ENCODE results near the gene PIGB. TPM values are rescaled to one million over a fixed set of nuclear protein-coding genes. Genes with fewer than 3 reads are reported as not detected.

Gene PIGB
- total and polyA plus RNA-seq, 5 donors, result 3.2 to 6.7 (median 5.3) TPM

- H3K27me3 ChIP-seq (ENCODE audit: control insufficient read depth, insufficient read depth), result no peaks in the 10 kb centered on the region
- intact Hi-C loops (cut with DNase I), result no loop called here
- H3K4me3 ChIP-seq (ENCODE audit: low read length), result peak overlapping the region; percentile 84
- no peaks in the 10 kb centered on the region for H3K9me3 ChIP-seq (ENCODE audit: control insufficient read depth, low read length)
- peak in 1 of 2 donors; percentile 43 for ATAC-seq
- no peak overlapping the region for H3K27ac ChIP-seq (ENCODE audit: low read length)
- WGBS, result 64% methylated on average over 4 of the region's 4 CpGs
- DNase-seq, result no peak
- H3K4me1 ChIP-seq (ENCODE audit: control insufficient read depth, insufficient read depth, low read length), result peaks cover 1% of the 10 kb centered on the region
These were observed 665 bp downstream of the PIGB start for GRCh38 chr15:55319537-55320237.

GRCh38 chr15:55320238-55320550 lies 1.2 kb downstream of the PIGB start:
- peaks cover 1% of the 10 kb centered on the region for H3K4me1 ChIP-seq (ENCODE audit: control insufficient read depth, insufficient read depth, low read length)
- DNase-seq (no peak), ATAC-seq (no peak)
- no peak overlapping the region for H3K27ac ChIP-seq (ENCODE audit: low read length)
- no peaks in the 10 kb centered on the region for H3K9me3 ChIP-seq (ENCODE audit: control insufficient read depth, low read length)
- no peak overlapping the region for H3K4me3 ChIP-seq (ENCODE audit: low read length)
- no peaks in the 10 kb centered on the region for H3K27me3 ChIP-seq (ENCODE audit: control insufficient read depth, insufficient read depth)
- intact Hi-C loops (cut with DNase I), result no loop called here
- WGBS, result 41% methylated on average over 2 of the region's 2 CpGs

- 91% methylated on average over 1 of the region's 1 CpG for WGBS
- no peaks in the 10 kb centered on the region for H3K27me3 ChIP-seq (ENCODE audit: control insufficient read depth, insufficient read depth)
- intact Hi-C loops (cut with DNase I), result no loop called here
These were observed 1.9 kb downstream of the PIGB start for GRCh38 chr15:55320963-55321362.

GRCh38 chr15:55322467-55322866 lies 3.4 kb downstream of the PIGB start:
- no peaks in the 10 kb centered on the region for H3K4me1 ChIP-seq (ENCODE audit: control insufficient read depth, insufficient read depth, low read length)
- no peak overlapping the region for H3K27ac ChIP-seq (ENCODE audit: low read length)
- 79% methylated on average over 5 of the region's 5 CpGs for WGBS
- H3K4me3 ChIP-seq (ENCODE audit: low read length), result no peak overlapping the region
- intact Hi-C loops (cut with DNase I), result no loop called here
- no peak for ATAC-seq
- no peaks in the 10 kb centered on the region for H3K27me3 ChIP-seq (ENCODE audit: control insufficient read depth, insufficient read depth)
- no peaks in the 10 kb centered on the region for H3K9me3 ChIP-seq (ENCODE audit: control insufficient read depth, low read length)
- no peak for DNase-seq

More at GRCh38 chr15:55320963-55321362, 1.9 kb downstream of the PIGB start:
- H3K27ac ChIP-seq (ENCODE audit: low read length), result no peak overlapping the region
- DNase-seq (no peak), ATAC-seq (no peak)
- H3K4me1 ChIP-seq (ENCODE audit: control insufficient read depth, insufficient read depth, low read length), result peaks cover under 1% of the 10 kb centered on the region
- H3K4me3 ChIP-seq (ENCODE audit: low read length), result no peak overlapping the region
- H3K9me3 ChIP-seq (ENCODE audit: control insufficient read depth, low read length), result no peaks in the 10 kb centered on the region

- 76% methylated on average over 1 of the region's 1 CpG for WGBS
- no peaks in the 10 kb centered on the region for H3K27me3 ChIP-seq (ENCODE audit: control insufficient read depth, insufficient read depth)
- no peak for DNase-seq
- H3K4me1 ChIP-seq (ENCODE audit: control insufficient read depth, insufficient read depth, low read length), result no peaks in the 10 kb centered on the region
- no peak overlapping the region for H3K4me3 ChIP-seq (ENCODE audit: low read length)
- ATAC-seq, result no peak
- H3K27ac ChIP-seq (ENCODE audit: low read length), result no peak overlapping the region
- no peaks in the 10 kb centered on the region for H3K9me3 ChIP-seq (ENCODE audit: control insufficient read depth, low read length)
- intact Hi-C loops (cut with DNase I), result no loop called here
These were observed 8.4 kb downstream of the PIGB start for GRCh38 chr15:55327387-55327786.

GRCh38 chr15:55334371-55334770 lies 15.3 kb downstream of the PIGB start:
- Histone ChIP-seq H3K4me1 (ENCODE audit: control insufficient read depth, insufficient read depth, low read length) (no peaks in the 10 kb centered on the region), H3K4me3 (ENCODE audit: low read length) (no peak overlapping the region), H3K27ac (ENCODE audit: low read length) (no peak overlapping the region), H3K9me3 (ENCODE audit: control insufficient read depth, low read length) (no peaks in the 10 kb centered on the region), H3K27me3 (ENCODE audit: control insufficient read depth, insufficient read depth) (no peaks in the 10 kb centered on the region)
- ATAC-seq, result no peak
- intact Hi-C loops (cut with DNase I), result no loop called here
- no peak for DNase-seq
- 99% methylated on average over 5 of the region's 5 CpGs for WGBS

GRCh38 chr15:55334997-55335396 lies 16.0 kb downstream of the PIGB start:
- intact Hi-C loops (cut with DNase I), result no loop called here
- ATAC-seq, result no peak
- H3K4me1 ChIP-seq (ENCODE audit: control insufficient read depth, insufficient read depth, low read length), result no peaks in the 10 kb centered on the region
- no peak overlapping the region for H3K27ac ChIP-seq (ENCODE audit: low read length)
- no peak for DNase-seq
- WGBS, result 97% methylated on average over 1 of the region's 1 CpG
- H3K27me3 ChIP-seq (ENCODE audit: control insufficient read depth, insufficient read depth), result no peaks in the 10 kb centered on the region
- H3K9me3 ChIP-seq (ENCODE audit: control insufficient read depth, low read length), result no peaks in the 10 kb centered on the region
- H3K4me3 ChIP-seq (ENCODE audit: low read length), result no peak overlapping the region

GRCh38 chr15:55337160-55337559 lies 18.1 kb downstream of the PIGB start:
- 100% methylated on average over 1 of the region's 1 CpG for WGBS

GRCh38 chr15:55343168-55343567 lies 24.1 kb downstream of the PIGB start:
- no peak overlapping the region for H3K4me3 ChIP-seq (ENCODE audit: low read length)
- intact Hi-C loops (cut with DNase I), result no loop called here
- H3K9me3 ChIP-seq (ENCODE audit: control insufficient read depth, low read length), result no peaks in the 10 kb centered on the region
- ATAC-seq, result no peak
- H3K27me3 ChIP-seq (ENCODE audit: control insufficient read depth, insufficient read depth), result no peaks in the 10 kb centered on the region
- H3K27ac ChIP-seq (ENCODE audit: low read length), result no peak overlapping the region
- 75% methylated on average over 2 of the region's 2 CpGs for WGBS
- H3K4me1 ChIP-seq (ENCODE audit: control insufficient read depth, insufficient read depth, low read length), result peaks cover 3% of the 10 kb centered on the region
- DNase-seq, result no peak

More at GRCh38 chr15:55337160-55337559, 18.1 kb downstream of the PIGB start:
- no peaks in the 10 kb centered on the region for H3K27me3 ChIP-seq (ENCODE audit: control insufficient read depth, insufficient read depth)
- H3K4me3 ChIP-seq (ENCODE audit: low read length), result no peak overlapping the region
- ATAC-seq (no peak), DNase-seq (no peak)
- intact Hi-C loops (cut with DNase I), result no loop called here
- H3K4me1 ChIP-seq (ENCODE audit: control insufficient read depth, insufficient read depth, low read length), result no peaks in the 10 kb centered on the region
- H3K27ac ChIP-seq (ENCODE audit: low read length), result no peak overlapping the region
- no peaks in the 10 kb centered on the region for H3K9me3 ChIP-seq (ENCODE audit: control insufficient read depth, low read length)

GRCh38 chr15:55344206-55344605 lies 25.2 kb downstream of the PIGB start:
- intact Hi-C loops (cut with DNase I), result no loop called here
- 62% methylated on average over 2 of the region's 2 CpGs for WGBS
- Histone ChIP-seq H3K27me3 (ENCODE audit: control insufficient read depth, insufficient read depth) (no peaks in the 10 kb centered on the region), H3K4me3 (ENCODE audit: low read length) (no peak overlapping the region), H3K27ac (ENCODE audit: low read length) (peak overlapping the region; percentile 30), H3K4me1 (ENCODE audit: control insufficient read depth, insufficient read depth, low read length) (peaks cover 3% of the 10 kb centered on the region), H3K9me3 (ENCODE audit: control insufficient read depth, low read length) (no peaks in the 10 kb centered on the region)
- DNase-seq, result no peak
- ATAC-seq, result peak; percentile 46 to 63

- Histone ChIP-seq H3K4me3 (ENCODE audit: low read length) (no peak overlapping the region), H3K4me1 (ENCODE audit: control insufficient read depth, insufficient read depth, low read length) (peaks cover 3% of the 10 kb centered on the region), H3K27me3 (ENCODE audit: control insufficient read depth, insufficient read depth) (no peaks in the 10 kb centered on the region), H3K9me3 (ENCODE audit: control insufficient read depth, low read length) (no peaks in the 10 kb centered on the region), H3K27ac (ENCODE audit: low read length) (no peak overlapping the region)
- 66% methylated on average over 4 of the region's 4 CpGs for WGBS
- intact Hi-C loops (cut with DNase I), result no loop called here
- no peak for DNase-seq
- no peak for ATAC-seq
These were observed 29.3 kb downstream of the PIGB start for GRCh38 chr15:55348281-55348778.

GRCh38 chr15:55349282-55349681 lies 30.3 kb downstream of the PIGB start:
- intact Hi-C loops (cut with DNase I), result no loop called here
- WGBS, result 100% methylated on average over 2 of the region's 2 CpGs
- H3K27me3 ChIP-seq (ENCODE audit: control insufficient read depth, insufficient read depth), result no peaks in the 10 kb centered on the region
- ATAC-seq, result no peak
- no peak for DNase-seq
- H3K4me3 ChIP-seq (ENCODE audit: low read length), result no peak overlapping the region
- no peak overlapping the region for H3K27ac ChIP-seq (ENCODE audit: low read length)
- H3K4me1 ChIP-seq (ENCODE audit: control insufficient read depth, insufficient read depth, low read length), result no peaks in the 10 kb centered on the region
- H3K9me3 ChIP-seq (ENCODE audit: control insufficient read depth, low read length), result no peaks in the 10 kb centered on the region

Measured in right cardiac atrium (tissue), 5 donors.